HG03280 (cell line): ENCODE data around the gene C4B.
A peak's percentile ranks its signal among the peaks of the same experiment; 100 is the strongest.
"Not testable (repeated sequence)": the region's sequence is repeated elsewhere in the genome, so short reads cannot be mapped to it uniquely, and the experiment has no call there.

ENCODE experiments used
- ATAC-seq: cut with Tn5 transposase; IDR thresholded peaks from one replicate; pipeline ENCODE4 v1.9.1; 2021; ENCODE audit warnings: mild to moderate bottlenecking, moderate library complexity; ENCODE audit not compliant: unreplicated experiment

C4B gene

DNA sequence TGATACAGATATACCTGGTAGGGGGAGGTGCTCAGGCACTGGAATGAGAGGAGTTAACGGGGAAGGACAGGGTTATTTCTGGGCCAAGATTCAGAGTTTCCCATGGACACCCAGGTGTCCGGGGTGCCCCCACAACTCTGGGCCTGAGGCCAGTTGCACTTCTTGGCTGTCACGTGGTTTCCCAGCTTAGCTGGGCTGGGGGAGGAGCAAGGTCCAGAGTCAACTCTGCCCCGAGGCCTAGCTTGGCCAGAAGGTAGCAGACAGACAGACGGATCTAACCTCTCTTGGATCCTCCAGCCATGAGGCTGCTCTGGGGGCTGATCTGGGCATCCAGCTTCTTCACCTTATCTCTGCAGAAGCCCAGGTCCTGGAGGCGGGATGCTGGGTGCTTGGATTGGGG lies at the start of gene C4B:
Gene C4B, plus strand, starts transcription at position 249 of the 400 bp plus-strand sequence. Its CDS starts 51 bp downstream, at position 300.
- not testable (repeated sequence) for ATAC-seq

DNA sequence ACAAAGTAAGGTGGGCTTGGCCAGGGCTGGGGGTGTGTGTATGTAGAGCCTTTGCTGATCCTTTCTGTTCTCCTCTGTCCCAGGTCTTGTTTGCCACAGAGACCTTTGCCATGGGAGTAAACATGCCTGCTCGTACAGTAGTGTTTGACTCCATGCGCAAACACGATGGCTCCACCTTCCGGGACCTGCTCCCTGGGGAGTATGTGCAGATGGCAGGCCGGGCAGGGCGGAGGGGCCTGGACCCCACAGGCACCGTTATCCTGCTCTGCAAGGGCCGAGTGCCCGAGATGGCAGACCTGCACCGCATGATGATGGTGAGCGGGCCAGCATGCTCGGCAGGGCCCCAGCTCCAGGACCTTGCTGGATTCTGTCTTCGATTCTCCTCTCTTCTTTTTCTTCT lies 48.9 kb upstream of the C4B start:
- no peak for ATAC-seq

DNA sequence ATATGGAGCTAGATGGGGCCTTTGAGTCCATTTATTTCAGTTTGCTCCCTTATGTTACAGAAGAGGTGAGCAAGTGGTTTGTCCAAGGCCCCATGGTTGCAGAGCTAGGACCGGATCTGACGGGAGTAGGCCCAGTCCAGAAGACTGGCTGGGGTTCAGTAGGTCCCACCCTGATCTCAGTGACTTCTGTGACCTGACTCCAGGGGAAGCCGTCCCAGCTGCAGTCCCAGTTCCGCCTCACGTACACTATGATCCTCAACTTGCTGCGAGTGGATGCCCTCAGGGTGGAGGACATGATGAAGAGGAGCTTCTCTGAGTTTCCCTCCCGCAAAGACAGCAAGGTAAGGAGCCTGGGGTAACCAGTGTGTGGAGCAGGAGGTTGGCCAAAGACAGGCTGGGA lies 48.1 kb upstream of the C4B start:
- ATAC-seq: no peak

DNA sequence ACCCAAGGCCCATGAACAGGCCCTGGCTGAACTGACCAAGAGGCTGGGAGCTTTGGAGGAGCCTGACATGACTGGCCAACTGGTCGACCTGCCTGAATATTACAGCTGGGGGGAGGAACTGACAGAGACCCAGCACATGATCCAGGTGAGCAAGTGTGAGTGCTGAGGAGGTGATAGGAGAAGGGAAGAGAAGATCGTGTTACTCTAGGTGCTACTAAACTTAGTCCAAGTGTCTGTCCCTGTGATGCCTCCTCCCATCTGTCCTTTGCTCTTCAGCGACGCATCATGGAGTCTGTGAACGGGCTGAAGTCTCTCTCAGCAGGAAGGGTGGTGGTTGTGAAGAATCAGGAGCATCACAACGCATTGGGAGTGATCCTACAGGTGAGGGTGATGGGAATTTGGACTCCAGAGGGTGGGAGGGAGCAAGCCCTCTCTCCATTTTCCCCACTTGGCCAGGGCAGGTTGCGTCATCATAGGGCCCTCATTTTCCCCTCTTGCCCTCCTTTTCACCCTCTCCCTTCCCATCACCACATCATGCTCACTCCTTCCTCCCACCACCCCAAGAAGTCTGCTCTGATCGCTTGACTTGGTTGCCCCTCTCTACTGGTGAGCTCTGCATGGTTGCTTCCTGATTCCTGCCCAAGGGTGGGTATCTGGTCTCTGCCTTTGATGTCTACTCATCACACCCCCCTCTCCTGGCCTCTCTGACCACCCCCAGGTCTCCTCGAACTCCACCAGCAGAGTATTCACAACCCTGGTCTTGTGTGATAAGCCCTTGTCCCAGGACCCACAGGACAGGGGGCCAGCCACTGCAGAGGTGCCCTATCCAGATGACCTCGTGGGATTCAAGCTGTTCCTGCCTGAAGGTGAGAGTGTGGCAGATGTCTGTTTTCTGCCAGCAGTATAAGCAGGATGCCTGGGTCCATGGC lies 47.3 kb upstream of the C4B start:
- no peak for ATAC-seq

DNA sequence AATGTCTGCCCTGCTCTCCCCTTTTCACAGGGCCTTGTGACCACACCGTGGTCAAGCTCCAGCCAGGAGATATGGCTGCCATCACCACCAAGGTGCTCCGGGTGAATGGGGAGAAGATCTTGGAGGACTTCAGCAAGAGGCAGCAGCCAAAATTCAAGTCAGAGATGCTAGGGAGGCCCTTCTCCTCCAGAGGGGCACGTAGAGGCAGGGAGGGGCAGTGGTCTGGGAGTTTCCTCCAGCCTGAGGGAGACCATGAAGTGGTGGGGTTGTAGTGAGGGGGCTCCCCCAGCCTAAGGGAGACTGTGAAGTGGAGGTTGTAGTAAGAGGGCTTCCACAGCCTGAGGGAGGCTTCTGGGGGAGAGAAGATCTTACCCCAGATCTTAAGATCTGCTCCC lies 46.7 kb upstream of the C4B start:
- no peak for ATAC-seq

DNA sequence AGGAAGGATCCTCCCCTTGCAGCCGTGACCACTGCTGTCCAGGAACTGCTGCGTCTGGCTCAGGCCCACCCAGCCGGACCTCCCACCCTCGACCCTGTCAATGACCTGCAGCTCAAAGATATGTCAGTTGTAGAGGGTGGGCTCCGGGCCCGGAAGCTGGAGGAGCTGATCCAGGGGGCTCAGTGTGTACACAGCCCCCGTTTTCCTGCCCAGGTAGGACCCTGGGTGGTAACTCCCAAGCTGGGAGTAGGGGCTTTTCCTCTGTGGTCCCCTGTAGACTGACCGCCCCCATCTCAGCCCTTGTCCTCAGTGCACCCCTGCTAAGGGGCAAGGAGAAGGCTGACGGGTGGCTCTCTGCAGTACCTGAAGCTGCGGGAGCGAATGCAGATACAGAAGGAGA lies 46.3 kb upstream of the C4B start:
- ATAC-seq: no peak

DNA sequence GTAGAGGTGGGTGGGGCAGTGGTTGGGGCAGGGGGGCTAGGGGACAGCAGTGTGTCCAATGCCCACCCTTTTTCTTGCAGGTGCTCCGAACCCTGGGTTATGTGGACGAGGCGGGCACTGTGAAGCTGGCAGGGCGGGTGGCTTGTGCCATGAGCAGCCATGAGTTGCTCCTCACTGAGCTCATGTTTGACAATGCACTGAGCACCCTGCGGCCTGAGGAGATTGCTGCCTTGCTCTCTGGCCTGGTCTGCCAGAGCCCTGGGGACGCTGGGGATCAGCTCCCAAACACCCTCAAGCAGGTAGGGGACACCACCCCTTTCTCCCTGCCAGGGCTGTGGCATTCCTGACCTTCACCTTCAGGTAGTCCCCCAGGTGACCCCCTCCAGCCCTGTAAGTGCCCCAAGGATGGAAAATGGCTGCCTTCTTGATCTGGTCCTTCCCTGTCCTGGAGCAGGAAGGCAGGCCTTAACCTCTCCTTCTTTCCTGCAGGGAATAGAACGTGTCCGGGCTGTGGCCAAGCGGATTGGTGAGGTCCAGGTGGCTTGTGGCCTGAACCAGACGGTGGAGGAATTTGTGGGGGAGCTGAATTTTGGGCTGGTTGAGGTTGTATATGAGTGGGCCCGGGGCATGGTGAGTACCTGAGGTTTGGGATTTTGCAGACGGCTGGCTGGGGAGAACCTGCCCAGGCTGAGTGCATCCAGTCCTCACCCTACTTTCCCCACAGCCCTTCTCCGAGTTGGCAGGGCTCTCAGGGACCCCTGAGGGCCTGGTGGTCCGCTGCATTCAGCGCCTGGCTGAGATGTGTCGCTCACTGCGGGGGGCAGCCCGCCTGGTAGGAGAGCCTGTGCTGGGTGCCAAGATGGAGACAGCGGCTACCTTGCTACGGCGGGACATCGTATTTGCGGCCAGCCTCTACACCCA lies 45.5 kb upstream of the C4B start:
- no peak for ATAC-seq

DNA sequence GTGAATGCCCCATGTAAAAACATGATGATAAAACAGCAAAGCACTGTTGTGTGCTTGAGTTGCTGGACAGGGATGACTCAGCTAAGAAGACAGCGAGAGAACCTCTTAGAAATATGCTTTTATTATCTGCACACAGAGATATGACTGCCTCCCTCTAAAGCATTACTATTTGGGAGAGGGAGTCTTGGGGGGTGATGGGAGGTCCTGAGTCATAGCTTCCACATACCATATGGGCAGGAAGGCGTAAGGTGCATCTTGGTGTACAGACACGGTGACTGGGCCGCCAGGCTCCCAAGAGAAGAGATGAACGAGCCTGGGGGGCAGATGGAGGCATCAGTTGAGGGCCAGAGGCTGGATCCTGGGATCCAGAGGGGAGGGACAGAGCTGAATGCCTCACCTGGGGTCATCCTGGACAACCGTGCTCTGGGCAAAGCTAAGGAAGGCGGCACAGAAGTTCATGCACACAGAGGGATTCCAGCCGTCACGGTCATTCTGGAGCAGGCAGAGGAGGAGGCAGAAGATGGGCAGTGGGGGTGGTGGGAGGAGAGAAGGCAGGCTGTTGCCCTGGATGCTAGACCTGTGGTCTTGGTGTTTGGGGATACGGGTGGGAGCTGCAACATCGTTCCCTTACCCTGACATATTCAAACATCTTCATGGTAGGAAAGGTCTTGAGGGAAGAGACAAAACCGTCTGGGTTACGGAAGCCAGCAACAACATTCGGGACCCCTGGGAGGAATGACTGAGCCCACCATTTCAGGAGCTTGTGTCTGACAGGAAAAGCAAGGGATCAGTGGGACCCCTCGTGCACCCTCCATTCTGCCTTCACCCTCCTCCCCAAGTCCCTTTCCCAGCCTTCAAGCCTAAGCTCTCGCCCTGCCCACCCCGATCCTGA lies 44.6 kb upstream of the C4B start:
- ATAC-seq: no peak

DNA sequence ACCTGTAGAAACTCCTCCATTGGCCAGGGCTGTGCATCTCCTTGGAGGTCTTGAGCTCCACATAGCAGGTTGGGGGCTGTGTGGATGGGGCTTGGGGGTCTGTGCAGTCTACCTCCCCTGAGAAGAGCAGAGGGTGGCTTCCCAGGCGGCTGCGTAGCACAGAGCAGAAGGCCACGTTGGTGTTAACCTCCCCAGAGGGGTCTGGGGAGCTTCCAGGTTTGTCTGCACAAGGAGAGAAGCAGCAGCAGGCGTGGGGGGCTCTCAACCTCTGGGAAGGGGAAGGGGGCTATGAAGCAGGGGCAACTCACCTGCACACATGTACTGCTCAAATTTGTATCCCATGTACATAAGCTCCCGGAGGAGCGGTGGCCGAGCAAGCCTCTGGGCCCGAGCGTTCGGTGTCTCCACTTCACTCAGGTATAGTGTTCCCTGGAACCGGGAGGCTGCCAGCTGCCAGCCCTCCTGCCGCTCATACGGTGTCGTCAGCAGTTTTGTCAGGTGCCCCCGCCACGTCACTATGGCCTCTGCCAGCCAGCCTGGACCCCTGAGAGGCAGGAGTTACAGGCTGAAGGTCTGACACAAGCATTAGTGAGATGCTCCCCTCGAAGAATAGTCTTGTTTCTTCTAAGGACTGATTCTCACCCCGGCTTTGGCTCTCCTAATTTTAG lies 43.9 kb upstream of the C4B start:
- ATAC-seq: no peak

DNA sequence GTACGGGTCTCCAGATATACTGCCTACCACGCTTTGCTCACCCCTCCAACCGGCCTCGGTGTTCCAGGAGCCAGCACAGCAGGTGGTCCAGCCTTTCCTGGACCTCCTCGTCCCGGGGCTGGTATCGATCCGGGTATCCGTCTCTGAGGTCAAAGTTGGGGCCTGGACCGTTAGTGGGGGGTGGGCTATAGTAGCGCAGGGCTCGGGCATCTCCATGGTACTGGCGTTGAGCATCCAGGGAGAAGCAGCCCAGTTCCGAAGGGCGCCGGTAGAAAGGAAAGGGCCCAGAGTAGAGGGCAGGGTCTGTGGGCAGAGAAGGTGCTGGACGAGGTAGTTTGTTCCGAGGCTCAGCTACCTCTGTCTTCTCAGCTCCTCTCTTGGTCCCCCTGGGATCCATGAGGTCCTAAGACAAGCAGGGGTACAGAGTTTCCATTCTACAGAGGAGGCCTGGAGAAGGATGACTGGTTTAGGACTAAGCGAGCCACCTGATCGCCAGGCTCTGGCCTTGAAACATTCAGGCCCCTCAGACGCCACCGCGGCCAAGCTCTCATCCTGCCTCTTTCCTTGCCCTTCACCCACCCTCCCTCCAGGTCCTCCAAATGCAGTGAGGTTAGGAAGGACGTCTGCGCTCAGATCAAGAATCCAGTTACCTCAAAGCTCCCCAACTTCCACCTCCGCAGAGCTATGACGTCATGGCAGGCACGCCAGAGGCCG lies 43.2 kb upstream of the C4B start:
- no peak for ATAC-seq

DNA sequence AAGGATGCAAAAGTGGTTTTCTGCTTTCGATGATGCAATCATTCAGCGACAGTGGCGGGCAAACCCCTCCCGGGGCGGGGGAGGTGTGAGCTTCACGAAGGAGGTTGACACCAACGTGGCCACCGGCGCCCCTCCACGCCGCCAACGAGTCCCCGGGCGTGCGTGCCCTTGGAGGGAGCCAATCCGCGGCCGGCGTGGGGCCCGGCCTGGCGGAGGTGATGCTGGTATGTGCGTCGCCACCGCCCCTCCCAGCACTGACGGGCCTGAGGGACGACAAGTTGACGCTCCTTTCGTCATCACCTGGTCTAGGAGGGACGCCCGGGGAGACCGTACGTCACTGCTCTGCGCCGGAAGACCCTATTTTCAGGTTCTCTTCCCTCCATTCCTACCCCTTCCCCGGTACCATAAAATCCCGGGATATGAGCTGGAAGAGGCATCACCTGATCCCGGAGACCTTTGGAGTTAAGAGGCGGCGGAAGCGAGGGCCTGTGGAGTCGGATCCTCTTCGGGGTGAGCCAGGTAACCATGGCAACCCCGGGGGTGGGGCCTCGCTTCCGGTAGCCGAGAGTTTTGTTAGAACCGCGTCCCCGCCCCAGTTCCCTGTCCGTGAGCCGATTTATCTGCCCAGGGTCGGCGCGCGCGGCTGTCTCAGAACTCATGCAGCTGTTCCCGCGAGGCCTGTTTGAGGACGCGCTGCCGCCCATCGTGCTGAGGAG lies 42.4 kb upstream of the C4B start, which contains the start of gene DXO:
Gene DXO, minus strand, starts transcription at position 146 of the 716 bp plus-strand sequence. CDS start 463 bp downstream, outside the sequence.
- peak; percentile 91 for ATAC-seq

DNA sequence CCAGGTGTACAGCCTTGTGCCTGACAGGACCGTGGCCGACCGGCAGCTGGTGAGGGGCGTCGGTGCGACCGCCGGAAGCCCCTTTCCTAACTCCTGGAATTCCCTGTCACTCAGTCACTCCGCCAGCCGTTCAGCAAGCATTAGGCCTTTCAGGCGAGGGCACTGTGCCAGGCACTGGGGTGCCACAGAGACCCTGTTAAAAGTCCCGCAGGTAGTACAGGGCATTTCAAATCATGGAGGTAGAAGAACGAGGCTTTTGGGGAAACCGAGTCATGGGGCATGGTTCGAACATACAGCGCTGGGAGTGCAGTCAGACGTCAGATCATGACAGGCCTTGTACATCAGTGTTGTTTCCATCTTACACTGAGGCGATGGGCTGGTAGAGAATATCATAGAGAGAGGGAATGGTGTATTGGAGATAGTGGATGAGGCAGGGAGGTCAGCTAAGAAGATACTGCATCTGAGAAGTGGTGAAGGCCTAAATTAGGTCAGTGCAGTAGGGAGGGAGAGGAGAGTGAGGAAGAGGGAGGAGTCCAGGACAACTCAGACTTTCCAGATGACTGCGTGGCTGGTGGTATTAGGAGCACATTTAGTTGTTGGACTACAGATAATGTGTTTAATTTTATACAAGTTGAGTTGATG lies 41.8 kb upstream of the C4B start:
- no peak for ATAC-seq

DNA sequence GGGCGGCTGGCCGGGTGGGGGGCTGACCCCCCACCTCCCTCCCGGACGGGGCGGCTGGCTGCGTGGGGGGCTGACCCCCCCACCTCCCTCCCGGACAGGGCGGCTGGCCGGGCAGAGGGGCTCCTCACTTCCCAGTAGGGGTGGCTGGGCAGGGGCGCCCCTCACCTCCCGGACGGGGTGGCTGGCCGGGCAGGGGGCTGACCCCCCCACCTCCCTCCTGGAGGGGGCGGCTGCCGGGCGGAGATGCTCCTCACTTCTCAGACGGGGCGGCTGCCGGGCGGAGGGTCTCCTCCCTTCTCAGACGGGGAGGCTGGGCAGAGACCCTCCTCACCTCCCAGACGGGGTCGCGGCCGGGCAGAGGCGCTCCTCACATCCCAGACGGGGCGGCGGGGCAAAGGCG lies 38.5 kb upstream of the C4B start:
- ATAC-seq: not testable (repeated sequence)

DNA sequence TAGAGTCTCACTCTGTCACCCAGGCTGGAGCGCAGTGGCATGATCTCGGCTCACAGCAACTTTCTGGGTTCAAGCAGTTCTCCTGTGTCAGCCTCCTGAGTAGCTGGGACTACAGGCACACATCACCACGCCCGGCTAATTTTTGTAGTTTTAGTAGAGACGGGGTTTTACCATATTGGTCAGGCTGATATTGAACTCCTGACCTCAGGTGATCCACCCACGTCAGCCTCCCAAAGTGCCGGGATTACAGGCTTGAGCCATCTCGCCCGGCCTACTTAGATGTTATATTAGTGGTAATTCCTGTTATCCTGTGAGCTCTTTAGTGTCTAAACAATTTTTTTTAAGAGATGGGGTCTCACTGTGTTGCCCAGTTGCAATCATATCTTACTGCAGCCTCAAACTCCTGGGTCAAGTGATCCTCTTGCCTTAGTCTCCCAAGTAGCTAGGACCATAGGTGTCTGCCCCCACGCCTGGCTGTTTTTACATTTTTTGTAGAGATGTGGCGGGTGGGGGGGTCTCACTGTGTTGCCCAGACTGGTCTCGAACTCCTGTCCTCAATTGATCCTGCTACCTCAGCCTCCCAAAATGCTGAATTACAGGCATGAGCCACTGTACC lies 36.7 kb upstream of the C4B start:
- no peak for ATAC-seq

DNA sequence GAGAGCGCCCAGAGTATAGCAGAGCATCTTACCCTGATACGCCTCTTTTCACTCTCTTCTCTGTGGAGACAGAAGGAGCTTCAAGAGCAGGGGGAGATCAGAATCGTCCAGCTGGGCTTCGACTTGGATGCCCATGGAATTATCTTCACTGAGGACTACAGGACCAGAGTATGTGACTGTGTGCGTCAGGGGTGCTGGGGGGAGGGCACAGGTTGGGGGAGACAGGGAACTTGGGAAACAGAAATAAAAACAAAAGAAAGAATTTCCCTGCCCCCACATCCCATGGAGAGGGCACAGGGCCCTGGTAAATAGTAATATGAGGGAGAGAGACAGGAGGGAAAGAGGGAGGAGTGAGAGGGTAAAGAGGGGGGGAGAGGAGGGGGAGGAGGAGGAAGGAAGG lies 35.8 kb upstream of the C4B start:
- no peak for ATAC-seq

DNA sequence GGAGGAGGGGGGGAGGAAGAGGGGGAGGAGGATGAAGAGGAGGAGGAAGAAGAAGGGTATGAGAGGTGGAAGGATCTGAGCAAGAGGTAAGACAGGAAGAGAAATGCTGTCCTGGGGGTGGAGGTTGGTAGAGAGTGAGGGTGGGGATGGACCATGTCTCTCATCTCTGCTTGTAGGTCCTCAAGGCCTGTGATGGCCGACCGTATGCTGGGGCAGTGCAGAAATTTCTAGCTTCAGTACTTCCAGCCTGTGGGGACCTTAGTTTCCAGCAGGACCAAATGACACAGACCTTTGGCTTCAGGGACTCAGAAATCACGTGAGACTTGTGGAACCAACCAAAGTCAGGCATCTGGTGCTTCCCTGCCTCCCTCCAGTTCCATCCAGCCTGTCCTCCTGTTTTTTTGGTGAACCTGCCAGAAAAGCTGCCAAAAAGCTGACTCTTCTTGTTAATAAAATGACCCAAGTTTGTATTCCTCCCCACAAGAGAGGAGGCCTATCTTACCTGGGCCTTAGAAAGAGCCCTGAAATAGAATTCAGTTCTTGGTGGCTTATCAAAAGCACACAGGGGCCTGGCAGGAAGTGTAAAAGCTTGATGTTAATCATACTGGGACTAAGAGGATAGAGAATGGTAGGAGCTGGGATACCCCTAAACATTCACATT lies 35.2 kb upstream of the C4B start:
- no peak for ATAC-seq

DNA sequence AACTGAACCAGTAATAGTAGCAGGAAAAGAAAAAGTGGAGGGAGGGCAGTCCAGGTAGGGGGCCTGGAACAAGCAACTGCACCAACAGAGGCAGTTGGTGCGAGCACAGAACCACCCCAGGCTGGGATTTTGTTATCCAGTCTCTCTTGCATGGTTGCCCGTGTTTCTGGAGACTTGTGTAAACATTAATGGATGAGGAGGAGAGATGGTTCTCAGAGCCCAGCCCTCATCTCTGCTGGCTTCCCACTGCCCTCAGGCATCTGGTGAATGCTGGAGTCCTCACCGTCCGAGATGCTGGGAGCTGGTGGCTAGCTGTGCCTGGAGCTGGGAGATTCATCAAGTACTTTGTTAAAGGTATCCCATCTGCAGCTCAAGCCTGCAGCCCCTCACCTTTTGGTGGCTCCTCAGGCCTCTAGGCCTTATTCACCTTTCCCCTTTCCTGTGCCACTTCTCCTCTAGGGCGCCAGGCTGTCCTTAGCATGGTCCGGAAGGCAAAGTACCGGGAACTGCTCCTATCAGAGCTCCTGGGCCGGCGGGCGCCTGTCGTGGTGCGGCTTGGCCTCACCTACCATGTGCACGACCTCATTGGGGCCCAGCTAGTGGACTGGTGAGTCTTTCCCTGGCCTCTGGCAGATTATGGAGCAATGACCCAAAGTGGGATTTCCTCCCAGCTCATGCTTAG lies 34.3 kb upstream of the C4B start:
- ATAC-seq: not testable (repeated sequence)
